GM23338 (cell line): Measurements from ENCODE around the gene NFE2L3. TPM values are rescaled to one million over a fixed set of nuclear protein-coding genes. Genes with fewer than 3 reads are reported as not detected.

Experiments used
- ATAC-seq: fragments of 200-7000 bp; cut with Tn5 transposase; 3 replicates; pipeline ENCODE4 v1.9.1; 2020
- DNase-seq: peaks from one replicate; pipeline ENCODE4 v3.0.0-alpha.2; 2015; ENCODE audit warnings: low spot score
- H2AFZ ChIP-seq: fragments of 200-600 bp; sonication (generic); 2 replicates; pipeline ENCODE4 v1.8.0; 2016; ENCODE audit warnings: antibody characterized with exemption, mild to moderate bottlenecking, moderate library complexity
- H3F3A ChIP-seq: fragments of 200-600 bp; sonication (generic); replicated peaks from 2 replicates; pipeline ENCODE4 v1.8.0; 2017; ENCODE audit warnings: antibody characterized with exemption, mixed run types, low read depth
- H3K27ac ChIP-seq: fragments of 200-600 bp; sonication (generic); 2 replicates; pipeline ENCODE4 v1.6.1; 2016; ENCODE audit warnings: low read depth
- H3K27me3 ChIP-seq: fragments of 200-600 bp; sonication (generic); 2 replicates; pipeline ENCODE4 v1.8.0; 2016; ENCODE audit warnings: mild to moderate bottlenecking, mixed run types, moderate library complexity; ENCODE audit not compliant: insufficient read depth
- H3K36me3 ChIP-seq: fragments of 200-600 bp; sonication (generic); 2 replicates; pipeline ENCODE4 v1.8.0; 2016; ENCODE audit warnings: mild to moderate bottlenecking; ENCODE audit not compliant: insufficient read depth
- H3K4me1 ChIP-seq: fragments of 200-600 bp; sonication (generic); 2 replicates; pipeline ENCODE4 v1.8.0; 2016; ENCODE audit warnings: mild to moderate bottlenecking, moderate library complexity; ENCODE audit not compliant: insufficient read depth
- H3K4me2 ChIP-seq: fragments of 200-600 bp; sonication (generic); 2 replicates; pipeline ENCODE4 v1.7.1; 2017; ENCODE audit warnings: mixed run types
- H3K4me3 ChIP-seq: fragments of 200-600 bp; sonication (generic); 2 replicates; pipeline ENCODE4 v1.6.1; 2016; ENCODE audit warnings: mixed run types
- H3K79me2 ChIP-seq: fragments of 200-600 bp; sonication (generic); replicated peaks from 2 replicates; pipeline ENCODE4 v1.8.0; 2017; ENCODE audit warnings: mild to moderate bottlenecking; ENCODE audit not compliant: insufficient read depth
- H3K9me2 ChIP-seq: fragments of 200-600 bp; sonication (generic); 2 replicates; pipeline ENCODE4 v1.8.0; 2017; ENCODE audit not compliant: insufficient read depth
- H4K20me1 ChIP-seq: fragments of 200-600 bp; sonication (generic); replicated peaks from 2 replicates; pipeline ENCODE4 v1.8.0; 2017; ENCODE audit warnings: mild to moderate bottlenecking; ENCODE audit not compliant: insufficient read depth
- H3K27ac Mint-ChIP-seq: 2 replicates; pipeline ENCODE4 v1.8.0; 2020; ENCODE audit warnings: inconsistent platforms, mild to moderate bottlenecking, moderate library complexity, mixed read lengths
- H3K27me3 Mint-ChIP-seq: 3 replicates; pipeline ENCODE4 v1.8.0; 2022; ENCODE audit warnings: low read depth, mild to moderate bottlenecking, moderate library complexity, mixed read lengths, inconsistent platforms; ENCODE audit not compliant: insufficient read depth, poor library complexity
- H3K36me3 Mint-ChIP-seq: 3 replicates; pipeline ENCODE4 v1.8.0; 2021; ENCODE audit warnings: low read depth, mild to moderate bottlenecking, inconsistent platforms, moderate library complexity, mixed read lengths
- H3K4me1 Mint-ChIP-seq: 3 replicates; pipeline ENCODE4 v1.8.0; 2020; ENCODE audit warnings: mild to moderate bottlenecking, inconsistent platforms, mixed read lengths
- H3K4me3 Mint-ChIP-seq: 3 replicates; pipeline ENCODE4 v1.8.0; 2021; ENCODE audit warnings: moderate library complexity, mild to moderate bottlenecking, inconsistent platforms, mixed read lengths
- H3K9me3 Mint-ChIP-seq: 3 replicates; pipeline ENCODE4 v1.8.0; 2020; ENCODE audit warnings: moderate library complexity, mild to moderate bottlenecking, inconsistent platforms, mixed read lengths
- CREB1 ChIP-seq: fragments of 250-450 bp; sonication (Bioruptor Pico); IDR thresholded peaks from 2 replicates; pipeline ENCODE4 v1.5.0; 2020; ENCODE audit warnings: low read depth, mild to moderate bottlenecking, moderate library complexity
- EZH2 ChIP-seq: fragments of 200-600 bp; sonication (generic); IDR thresholded peaks from one replicate; pipeline ENCODE4 v1.8.0; 2017; ENCODE audit warnings: antibody characterized with exemption, mild to moderate bottlenecking, low read depth; ENCODE audit not compliant: unreplicated experiment
- EZH2phosphoT487 ChIP-seq: fragments of 200-600 bp; sonication (generic); IDR thresholded peaks from one replicate; pipeline ENCODE4 v1.8.1; 2018; ENCODE audit warnings: antibody characterized with exemption; ENCODE audit not compliant: unreplicated experiment
- JUNB ChIP-seq: IDR thresholded peaks from one replicate; pipeline ENCODE4 v1.6.1; 2016; ENCODE audit warnings: antibody characterized with exemption; ENCODE audit not compliant: unreplicated experiment
- NANOG ChIP-seq: IDR thresholded peaks from 2 replicates; pipeline ENCODE4 v1.6.1; 2016; ENCODE audit warnings: antibody characterized with exemption, borderline replicate concordance
- POLR2AphosphoS5 ChIP-seq: IDR thresholded peaks from 2 replicates; pipeline ENCODE4 v1.6.1; 2016; ENCODE audit warnings: antibody characterized with exemption, low read depth
- STAT1 ChIP-seq: IDR thresholded peaks from one replicate; pipeline ENCODE4 v1.6.1; 2016; ENCODE audit warnings: antibody characterized with exemption; ENCODE audit not compliant: unreplicated experiment
- ZNF114 ChIP-seq: fragments of 250-450 bp; sonication (Bioruptor Pico); IDR thresholded peaks from 2 replicates; pipeline ENCODE4 v1.5.0; 2020; ENCODE audit warnings: mild to moderate bottlenecking, moderate library complexity
- ZNF331 ChIP-seq: fragments of 250-450 bp; sonication (Bioruptor Pico); IDR thresholded peaks from 2 replicates; pipeline ENCODE4 v1.5.0; 2020; ENCODE audit warnings: low read depth, mild to moderate bottlenecking, moderate library complexity
- polyA plus RNA-seq: library from polyadenylated mRNA; unstranded; fragments of >200 nt; fragmentation: Nextera tagmentation; extraction: Ambion mirVana; gene quantifications from 2 replicates; pipeline ENCODE4 v1.2.1, GENCODE V29; 2016
- total RNA-seq: library from RNA; depleted of rRNA; stranded (reverse); fragments of >200 nt; shearing (Covaris generic); gene quantifications from 2 replicates; pipeline ENCODE4 v1.2.3, GENCODE V29; 2014
- TF ChIP-seq, protein P1 (sequence below): IDR thresholded peaks from 2 replicates; pipeline ENCODE4 v1.6.1; 2016; ENCODE audit warnings: antibody characterized with exemption
- TF ChIP-seq, protein P2 (sequence below): IDR thresholded peaks from one replicate; pipeline ENCODE4 v1.6.1; 2018; ENCODE audit warnings: antibody characterized with exemption; ENCODE audit not compliant: unreplicated experiment
- TF ChIP-seq, protein P3 (sequence below): fragments of 250-450 bp; sonication (Bioruptor Pico); IDR thresholded peaks from 2 replicates; pipeline ENCODE4 v1.5.0; 2020; ENCODE audit warnings: mild to moderate bottlenecking, moderate library complexity
- TF ChIP-seq, protein P4 (sequence below), 2 experiments: fragments of 200-600 bp in 1 of 2; sonication (generic) in 1 of 2; conservative IDR thresholded peaks; 2 replicates each; pipeline versions ENCODE4 v1.5.1 to v1.6.1; 2016 to 2017; ENCODE audit warnings: antibody characterized with exemption in 2 of 2, low read depth in 2 of 2, mild to moderate bottlenecking in 2 of 2, moderate library complexity in 1 of 2

Gene NFE2L3
- total and polyA plus RNA-seq, 2 experiments from 2014 or later = 62.0 to 142 TPM

DNA sequence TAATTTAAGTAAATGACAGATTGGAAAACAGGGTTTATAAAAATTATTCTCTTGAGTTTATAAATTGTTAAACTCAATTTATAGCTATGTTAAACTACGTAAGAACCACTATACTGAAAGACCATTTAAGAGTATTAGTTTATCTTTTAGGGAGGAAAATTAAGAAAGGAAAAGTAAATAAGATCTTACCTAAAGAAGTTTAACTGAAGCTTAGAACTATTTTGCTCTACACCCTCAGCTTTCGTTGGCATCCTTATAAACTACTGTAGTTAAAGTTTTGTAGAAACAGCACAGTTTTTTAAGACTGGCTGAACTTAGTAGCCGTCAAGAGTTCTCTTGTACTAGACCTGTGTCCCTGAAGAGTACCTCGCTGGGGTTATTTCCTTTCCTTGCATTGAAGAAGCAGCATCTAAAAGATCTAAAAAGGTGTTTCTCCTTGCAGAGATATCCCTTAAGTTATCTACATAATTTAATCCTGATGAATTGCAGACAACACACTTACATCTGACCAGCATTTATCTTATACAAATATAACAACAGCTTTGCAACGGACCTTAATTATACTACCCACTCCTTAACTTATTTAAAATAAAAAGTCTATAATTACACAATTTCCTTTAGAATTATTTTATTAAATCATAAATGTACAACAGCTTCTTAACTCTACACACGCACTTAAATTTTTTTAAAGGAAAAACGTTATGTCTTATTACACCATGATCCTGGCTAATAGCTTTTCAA, 39.4 kb downstream of the NFE2L3 start:
- Histone ChIP-seq H3K36me3 (peaks cover 73% of the 10 kb centered on the region), H3K4me2 (no peak overlapping the region), H3K4me3 (no peak overlapping the region), H2AFZ (no peak overlapping the region), H3K27me3 (no peaks in the 10 kb centered on the region), H3K27ac (peak overlapping the region; percentile 67; the same call in 1 of the 2 replicates), H3K79me2 (peaks cover 51% of the 10 kb centered on the region), H4K20me1 (peaks cover 52% of the 10 kb centered on the region), H3K9me2 (no peaks in the 10 kb centered on the region), H3K4me1 (peaks cover 12% of the 10 kb centered on the region), H3F3A (peaks cover 74% of the 10 kb centered on the region)
- Mint-ChIP-seq H3K4me3 (no peak overlapping the region), H3K27me3 (peaks cover 58% of the 10 kb centered on the region), H3K36me3 (peaks cover 92% of the 10 kb centered on the region), H3K4me1 (peaks cover 75% of the 10 kb centered on the region), H3K27ac (no peak overlapping the region; the same call in 1 of the 2 replicates), H3K9me3 (no peaks in the 10 kb centered on the region; the same call in 2 of the 3 replicates)
- TF ChIP-seq CREB1 (no peak), NANOG (no peak), ZNF114 (CRISPR knock-in tag) (no peak), JUNB (no peak), POLR2AphosphoS5 (no peak; the same call in 1 of the 2 replicates), EZH2 (no peak), ZNF331 (CRISPR knock-in tag) (no peak), STAT1 (no peak), EZH2phosphoT487 (no peak)
- TF ChIP-seq, protein P1, sequence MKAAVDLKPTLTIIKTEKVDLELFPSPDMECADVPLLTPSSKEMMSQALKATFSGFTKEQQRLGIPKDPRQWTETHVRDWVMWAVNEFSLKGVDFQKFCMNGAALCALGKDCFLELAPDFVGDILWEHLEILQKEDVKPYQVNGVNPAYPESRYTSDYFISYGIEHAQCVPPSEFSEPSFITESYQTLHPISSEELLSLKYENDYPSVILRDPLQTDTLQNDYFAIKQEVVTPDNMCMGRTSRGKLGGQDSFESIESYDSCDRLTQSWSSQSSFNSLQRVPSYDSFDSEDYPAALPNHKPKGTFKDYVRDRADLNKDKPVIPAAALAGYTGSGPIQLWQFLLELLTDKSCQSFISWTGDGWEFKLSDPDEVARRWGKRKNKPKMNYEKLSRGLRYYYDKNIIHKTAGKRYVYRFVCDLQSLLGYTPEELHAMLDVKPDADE = no peak
- TF ChIP-seq, protein P2, sequence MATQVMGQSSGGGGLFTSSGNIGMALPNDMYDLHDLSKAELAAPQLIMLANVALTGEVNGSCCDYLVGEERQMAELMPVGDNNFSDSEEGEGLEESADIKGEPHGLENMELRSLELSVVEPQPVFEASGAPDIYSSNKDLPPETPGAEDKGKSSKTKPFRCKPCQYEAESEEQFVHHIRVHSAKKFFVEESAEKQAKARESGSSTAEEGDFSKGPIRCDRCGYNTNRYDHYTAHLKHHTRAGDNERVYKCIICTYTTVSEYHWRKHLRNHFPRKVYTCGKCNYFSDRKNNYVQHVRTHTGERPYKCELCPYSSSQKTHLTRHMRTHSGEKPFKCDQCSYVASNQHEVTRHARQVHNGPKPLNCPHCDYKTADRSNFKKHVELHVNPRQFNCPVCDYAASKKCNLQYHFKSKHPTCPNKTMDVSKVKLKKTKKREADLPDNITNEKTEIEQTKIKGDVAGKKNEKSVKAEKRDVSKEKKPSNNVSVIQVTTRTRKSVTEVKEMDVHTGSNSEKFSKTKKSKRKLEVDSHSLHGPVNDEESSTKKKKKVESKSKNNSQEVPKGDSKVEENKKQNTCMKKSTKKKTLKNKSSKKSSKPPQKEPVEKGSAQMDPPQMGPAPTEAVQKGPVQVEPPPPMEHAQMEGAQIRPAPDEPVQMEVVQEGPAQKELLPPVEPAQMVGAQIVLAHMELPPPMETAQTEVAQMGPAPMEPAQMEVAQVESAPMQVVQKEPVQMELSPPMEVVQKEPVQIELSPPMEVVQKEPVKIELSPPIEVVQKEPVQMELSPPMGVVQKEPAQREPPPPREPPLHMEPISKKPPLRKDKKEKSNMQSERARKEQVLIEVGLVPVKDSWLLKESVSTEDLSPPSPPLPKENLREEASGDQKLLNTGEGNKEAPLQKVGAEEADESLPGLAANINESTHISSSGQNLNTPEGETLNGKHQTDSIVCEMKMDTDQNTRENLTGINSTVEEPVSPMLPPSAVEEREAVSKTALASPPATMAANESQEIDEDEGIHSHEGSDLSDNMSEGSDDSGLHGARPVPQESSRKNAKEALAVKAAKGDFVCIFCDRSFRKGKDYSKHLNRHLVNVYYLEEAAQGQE = no peak
- TF ChIP-seq, protein P3, sequence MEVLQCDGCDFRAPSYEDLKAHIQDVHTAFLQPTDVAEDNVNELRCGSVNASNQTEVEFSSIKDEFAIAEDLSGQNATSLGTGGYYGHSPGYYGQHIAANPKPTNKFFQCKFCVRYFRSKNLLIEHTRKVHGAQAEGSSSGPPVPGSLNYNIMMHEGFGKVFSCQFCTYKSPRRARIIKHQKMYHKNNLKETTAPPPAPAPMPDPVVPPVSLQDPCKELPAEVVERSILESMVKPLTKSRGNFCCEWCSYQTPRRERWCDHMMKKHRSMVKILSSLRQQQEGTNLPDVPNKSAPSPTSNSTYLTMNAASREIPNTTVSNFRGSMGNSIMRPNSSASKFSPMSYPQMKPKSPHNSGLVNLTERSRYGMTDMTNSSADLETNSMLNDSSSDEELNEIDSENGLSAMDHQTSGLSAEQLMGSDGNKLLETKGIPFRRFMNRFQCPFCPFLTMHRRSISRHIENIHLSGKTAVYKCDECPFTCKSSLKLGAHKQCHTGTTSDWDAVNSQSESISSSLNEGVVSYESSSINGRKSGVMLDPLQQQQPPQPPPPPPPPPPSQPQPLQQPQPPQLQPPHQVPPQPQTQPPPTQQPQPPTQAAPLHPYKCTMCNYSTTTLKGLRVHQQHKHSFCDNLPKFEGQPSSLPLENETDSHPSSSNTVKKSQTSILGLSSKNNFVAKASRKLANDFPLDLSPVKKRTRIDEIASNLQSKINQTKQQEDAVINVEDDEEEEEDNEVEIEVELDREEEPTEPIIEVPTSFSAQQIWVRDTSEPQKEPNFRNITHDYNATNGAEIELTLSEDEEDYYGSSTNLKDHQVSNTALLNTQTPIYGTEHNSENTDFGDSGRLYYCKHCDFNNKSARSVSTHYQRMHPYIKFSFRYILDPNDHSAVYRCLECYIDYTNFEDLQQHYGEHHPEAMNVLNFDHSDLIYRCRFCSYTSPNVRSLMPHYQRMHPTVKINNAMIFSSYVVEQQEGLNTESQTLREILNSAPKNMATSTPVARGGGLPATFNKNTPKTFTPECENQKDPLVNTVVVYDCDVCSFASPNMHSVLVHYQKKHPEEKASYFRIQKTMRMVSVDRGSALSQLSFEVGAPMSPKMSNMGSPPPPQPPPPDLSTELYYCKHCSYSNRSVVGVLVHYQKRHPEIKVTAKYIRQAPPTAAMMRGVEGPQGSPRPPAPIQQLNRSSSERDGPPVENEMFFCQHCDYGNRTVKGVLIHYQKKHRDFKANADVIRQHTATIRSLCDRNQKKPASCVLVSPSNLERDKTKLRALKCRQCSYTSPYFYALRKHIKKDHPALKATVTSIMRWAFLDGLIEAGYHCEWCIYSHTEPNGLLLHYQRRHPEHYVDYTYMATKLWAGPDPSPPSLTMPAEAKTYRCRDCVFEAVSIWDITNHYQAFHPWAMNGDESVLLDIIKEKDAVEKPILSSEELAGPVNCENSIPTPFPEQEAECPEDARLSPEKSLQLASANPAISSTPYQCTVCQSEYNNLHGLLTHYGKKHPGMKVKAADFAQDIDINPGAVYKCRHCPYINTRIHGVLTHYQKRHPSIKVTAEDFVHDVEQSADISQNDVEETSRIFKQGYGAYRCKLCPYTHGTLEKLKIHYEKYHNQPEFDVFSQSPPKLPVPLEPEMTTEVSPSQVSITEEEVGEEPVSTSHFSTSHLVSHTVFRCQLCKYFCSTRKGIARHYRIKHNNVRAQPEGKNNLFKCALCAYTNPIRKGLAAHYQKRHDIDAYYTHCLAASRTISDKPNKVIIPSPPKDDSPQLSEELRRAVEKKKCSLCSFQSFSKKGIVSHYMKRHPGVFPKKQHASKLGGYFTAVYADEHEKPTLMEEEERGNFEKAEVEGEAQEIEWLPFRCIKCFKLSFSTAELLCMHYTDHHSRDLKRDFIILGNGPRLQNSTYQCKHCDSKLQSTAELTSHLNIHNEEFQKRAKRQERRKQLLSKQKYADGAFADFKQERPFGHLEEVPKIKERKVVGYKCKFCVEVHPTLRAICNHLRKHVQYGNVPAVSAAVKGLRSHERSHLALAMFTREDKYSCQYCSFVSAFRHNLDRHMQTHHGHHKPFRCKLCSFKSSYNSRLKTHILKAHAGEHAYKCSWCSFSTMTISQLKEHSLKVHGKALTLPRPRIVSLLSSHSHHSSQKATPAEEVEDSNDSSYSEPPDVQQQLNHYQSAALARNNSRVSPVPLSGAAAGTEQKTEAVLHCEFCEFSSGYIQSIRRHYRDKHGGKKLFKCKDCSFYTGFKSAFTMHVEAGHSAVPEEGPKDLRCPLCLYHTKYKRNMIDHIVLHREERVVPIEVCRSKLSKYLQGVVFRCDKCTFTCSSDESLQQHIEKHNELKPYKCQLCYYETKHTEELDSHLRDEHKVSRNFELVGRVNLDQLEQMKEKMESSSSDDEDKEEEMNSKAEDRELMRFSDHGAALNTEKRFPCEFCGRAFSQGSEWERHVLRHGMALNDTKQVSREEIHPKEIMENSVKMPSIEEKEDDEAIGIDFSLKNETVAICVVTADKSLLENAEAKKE = no peak
- TF ChIP-seq, protein P4, sequence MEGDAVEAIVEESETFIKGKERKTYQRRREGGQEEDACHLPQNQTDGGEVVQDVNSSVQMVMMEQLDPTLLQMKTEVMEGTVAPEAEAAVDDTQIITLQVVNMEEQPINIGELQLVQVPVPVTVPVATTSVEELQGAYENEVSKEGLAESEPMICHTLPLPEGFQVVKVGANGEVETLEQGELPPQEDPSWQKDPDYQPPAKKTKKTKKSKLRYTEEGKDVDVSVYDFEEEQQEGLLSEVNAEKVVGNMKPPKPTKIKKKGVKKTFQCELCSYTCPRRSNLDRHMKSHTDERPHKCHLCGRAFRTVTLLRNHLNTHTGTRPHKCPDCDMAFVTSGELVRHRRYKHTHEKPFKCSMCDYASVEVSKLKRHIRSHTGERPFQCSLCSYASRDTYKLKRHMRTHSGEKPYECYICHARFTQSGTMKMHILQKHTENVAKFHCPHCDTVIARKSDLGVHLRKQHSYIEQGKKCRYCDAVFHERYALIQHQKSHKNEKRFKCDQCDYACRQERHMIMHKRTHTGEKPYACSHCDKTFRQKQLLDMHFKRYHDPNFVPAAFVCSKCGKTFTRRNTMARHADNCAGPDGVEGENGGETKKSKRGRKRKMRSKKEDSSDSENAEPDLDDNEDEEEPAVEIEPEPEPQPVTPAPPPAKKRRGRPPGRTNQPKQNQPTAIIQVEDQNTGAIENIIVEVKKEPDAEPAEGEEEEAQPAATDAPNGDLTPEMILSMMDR (conservative IDR thresholded peaks at IDR 0.05; ENCODE audit: low read depth in 2 of 2) = no peak
- DNase-seq = no peak
- ATAC-seq = no peak
